Esophagus muscularis mucosa (tissue), 3 donors: ENCODE results near the gene ASIC2.

Experiments
- CTCF ChIP-seq, 3 experiments: fragments of 200-600 bp in 2 of 3; fragments of 450-650 bp in 1 of 3; sonication (generic) in 2 of 3; IDR thresholded peaks; one replicate each; pipeline ENCODE4 v1.5.1; 2017 to 2019; ENCODE audit warnings: antibody characterized with exemption in 3 of 3, mild to moderate bottlenecking in 2 of 3, moderate library complexity in 1 of 3
- POLR2A ChIP-seq: fragments of 450-650 bp; IDR thresholded peaks from one replicate; pipeline ENCODE4 v1.6.1; 2017; ENCODE audit warnings: antibody characterized with exemption, moderate library complexity, mild to moderate bottlenecking, low read depth

- TF ChIP-seq CTCF (IDR thresholded peaks at IDR 0.05) (no peak), POLR2A (no peak)
Measured at GRCh38 chr17:33007186-33007585, 285.9 kb downstream of the ASIC2 start.
